GM21723 (cell line): ENCODE measurements around the gene GRM7.

Experiments used
- ATAC-seq: cut with Tn5 transposase; IDR thresholded peaks from one replicate; pipeline ENCODE4 v1.9.1; 2021; ENCODE audit warnings: mild to moderate bottlenecking, moderate library complexity; ENCODE audit not compliant: unreplicated experiment

Gene GRM7

DNA sequence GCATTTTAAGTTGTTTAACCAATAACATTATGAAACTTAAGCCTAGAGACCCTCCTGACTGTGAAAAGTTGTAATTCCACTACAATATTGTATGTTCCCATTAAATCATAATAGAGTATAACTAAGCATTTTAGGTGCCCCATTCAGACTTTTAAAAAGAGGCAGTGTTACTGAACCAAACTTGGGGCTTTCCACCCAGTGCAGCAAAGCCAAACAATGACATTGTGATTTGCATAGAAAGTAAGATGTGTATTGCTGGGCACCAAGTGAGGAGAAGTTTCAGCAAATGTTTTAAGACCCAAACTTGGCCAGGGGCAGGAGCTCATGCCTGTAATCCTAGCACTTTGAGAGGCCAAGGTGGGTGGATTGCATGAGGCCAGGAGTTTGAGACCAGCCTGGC, 706.2 kb downstream of the GRM7 start:
- no peak for ATAC-seq

DNA sequence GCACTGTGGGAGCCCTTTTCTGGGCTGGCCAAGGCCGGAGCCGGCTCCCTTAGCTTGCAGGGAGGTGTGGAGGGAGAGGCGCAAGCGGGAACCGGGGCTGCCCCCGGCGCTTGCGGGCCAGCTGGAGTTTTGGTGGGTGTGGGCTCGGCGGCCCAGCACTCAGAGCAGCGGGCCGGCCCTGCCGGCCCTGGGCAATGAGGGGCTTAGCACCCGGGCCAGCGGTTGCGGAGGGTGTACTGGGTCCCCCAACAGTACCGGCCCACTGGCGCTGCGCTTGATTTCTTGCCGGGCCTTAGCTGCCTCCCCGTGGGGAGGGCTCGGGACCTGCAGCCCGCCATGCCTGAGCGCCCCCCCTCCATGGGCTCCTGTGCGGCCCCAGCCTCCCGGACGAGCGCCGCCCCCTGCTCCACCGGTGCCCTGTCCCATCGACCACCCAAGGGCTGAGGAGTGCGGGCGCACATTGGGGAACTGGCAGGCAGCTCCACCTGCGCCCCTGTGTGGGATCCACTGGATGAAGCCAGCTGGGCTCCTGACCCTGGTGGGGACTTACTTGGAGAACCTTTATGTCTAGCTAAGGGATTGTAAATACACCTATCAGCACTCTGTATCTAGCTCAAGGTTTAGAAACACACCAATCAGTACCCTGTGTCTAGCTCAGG, 707.7 kb downstream of the GRM7 start:
- no peak for ATAC-seq

- ATAC-seq, result no peak
These were observed 712.4 kb downstream of the GRM7 start for GRCh38 chr3:7573330-7573729.

- no peak for ATAC-seq
These were observed 713.5 kb downstream of the GRM7 start for GRCh38 chr3:7574435-7574834.

DNA sequence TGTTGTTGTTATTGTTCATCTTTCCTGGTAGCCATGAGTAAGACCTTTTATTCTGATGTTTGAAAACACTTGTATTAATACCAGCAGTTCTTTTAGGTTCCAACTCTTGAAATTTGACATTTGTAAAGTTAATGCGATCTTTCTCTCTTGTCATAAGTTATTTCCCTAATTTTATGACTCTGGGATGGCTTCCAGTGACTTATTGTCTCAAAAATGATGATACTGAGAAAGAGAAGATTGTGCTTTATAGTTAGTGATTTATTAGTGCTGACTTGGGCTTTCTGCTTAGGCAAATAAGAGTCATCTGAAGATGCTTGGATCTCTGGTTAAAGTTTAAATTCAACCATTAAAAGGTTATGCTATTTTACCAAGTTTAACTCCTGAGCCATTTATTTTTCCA, 715.2 kb downstream of the GRM7 start:
- ATAC-seq, result no peak

- ATAC-seq, result no peak
These were observed 715.6 kb downstream of the GRM7 start for GRCh38 chr3:7576506-7576905.

GRCh38 chr3:7577513-7577912, 716.6 kb downstream of the GRM7 start:
- ATAC-seq, result no peak

GRCh38 chr3:7581831-7582230, 720.9 kb downstream of the GRM7 start:
- no peak for ATAC-seq

GRCh38 chr3:7585052-7585451, 724.1 kb downstream of the GRM7 start:
- no peak for ATAC-seq

DNA sequence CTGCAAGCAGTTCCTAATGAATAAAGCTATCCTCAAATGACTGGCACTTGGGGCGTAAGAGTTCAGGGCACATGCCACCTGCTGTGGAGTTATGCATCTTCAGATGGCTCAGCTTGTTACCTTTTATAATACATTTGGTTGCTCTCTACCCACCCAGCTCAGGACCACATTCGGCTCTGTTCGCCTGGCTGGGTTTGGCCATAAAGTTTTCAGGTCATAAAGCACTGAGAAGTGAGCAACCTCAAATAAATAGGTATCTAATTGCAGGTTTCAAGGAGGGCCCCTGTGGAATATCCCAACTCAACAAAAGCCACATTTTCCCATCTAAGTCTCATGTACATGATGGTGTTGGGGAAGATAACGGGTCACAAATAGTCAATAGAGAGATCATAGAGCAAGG, 727.3 kb downstream of the GRM7 start:
- ATAC-seq, result no peak

- ATAC-seq, result no peak
These were observed 728.6 kb downstream of the GRM7 start for GRCh38 chr3:7589526-7589925.

GRCh38 chr3:7602297-7602696, 741.4 kb downstream of the GRM7 start:
- no peak for ATAC-seq

GRCh38 chr3:7607083-7607482, 746.2 kb downstream of the GRM7 start:
- no peak for ATAC-seq

GRCh38 chr3:7607676-7608075, 746.8 kb downstream of the GRM7 start:
- ATAC-seq, result no peak

DNA sequence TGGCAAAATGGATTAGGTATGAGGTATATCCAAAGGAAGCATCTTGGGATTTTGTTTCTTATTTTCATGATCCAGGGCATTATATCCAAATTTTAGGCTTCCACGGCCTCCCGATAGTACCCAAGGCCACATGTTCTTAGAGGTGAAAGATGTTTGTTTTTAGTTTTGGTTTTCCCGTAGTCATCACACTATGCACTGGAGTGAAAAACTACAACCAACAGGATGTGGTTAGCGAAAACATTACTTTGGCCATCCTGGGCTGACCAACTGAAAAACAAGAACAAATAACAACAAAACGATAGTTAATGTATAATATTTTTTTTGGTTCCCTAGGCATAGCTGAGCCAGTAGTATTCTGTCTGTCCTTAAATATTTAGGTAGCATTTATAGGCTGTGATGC, 749.7 kb downstream of the GRM7 start:
- no peak for ATAC-seq

GRCh38 chr3:7615043-7615442, 754.1 kb downstream of the GRM7 start:
- ATAC-seq, result no peak

- ATAC-seq, result no peak
These were observed 757.7 kb downstream of the GRM7 start for GRCh38 chr3:7618606-7619005.

- no peak for ATAC-seq
These were observed 759.5 kb downstream of the GRM7 start for GRCh38 chr3:7620401-7620800.

GRCh38 chr3:7621046-7621630, 760.2 kb downstream of the GRM7 start:
- no peak for ATAC-seq

GRCh38 chr3:7621651-7622050, 760.7 kb downstream of the GRM7 start:
- ATAC-seq, result no peak

DNA sequence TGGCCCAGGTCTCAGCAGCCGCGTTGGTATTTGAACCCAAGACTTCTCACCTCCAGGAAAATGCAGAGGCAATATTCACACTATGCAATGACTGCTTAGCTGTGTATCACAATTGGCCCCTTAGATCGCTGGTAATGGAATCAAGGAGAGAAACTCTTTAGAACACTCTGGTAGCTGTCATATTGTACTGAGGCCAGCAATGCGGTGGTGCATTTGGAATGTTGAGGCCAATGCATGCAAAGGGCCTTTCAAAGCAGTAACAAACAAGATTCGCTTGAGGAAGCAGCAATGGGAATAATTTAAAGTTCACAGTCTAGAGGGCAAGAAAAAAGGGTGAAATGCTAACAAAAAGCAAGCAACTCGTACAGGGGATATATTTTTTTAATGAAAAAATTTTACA, 764.1 kb downstream of the GRM7 start:
- no peak for ATAC-seq

DNA sequence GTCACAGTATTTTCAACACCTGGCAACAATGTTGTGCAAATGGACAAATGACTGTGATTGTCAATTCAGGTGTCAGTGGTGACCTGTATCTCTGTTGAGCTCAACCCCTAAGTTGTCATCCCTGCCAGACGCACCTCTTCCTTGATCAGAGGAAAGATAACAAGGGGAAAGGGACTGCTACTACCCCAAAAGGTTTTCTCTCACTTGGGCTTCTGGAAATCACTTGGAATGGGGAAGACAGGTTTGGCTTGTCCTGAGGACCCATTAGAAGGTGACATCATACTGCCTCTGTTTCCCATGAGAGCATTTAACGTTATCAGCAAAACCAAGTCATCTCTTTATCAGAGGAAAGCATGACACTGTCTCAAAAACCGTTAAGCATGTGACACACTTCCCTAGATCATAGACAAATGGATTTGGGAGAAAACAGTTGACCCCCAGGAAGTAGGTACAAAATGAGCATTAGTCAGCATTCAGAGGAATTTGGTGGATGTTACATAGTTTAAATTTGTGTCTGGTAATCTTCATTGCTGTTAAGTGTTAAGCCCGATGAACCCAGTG, 769.5 kb downstream of the GRM7 start:
- no peak for ATAC-seq

GRCh38 chr3:7630925-7631324, 770.0 kb downstream of the GRM7 start:
- ATAC-seq, result no peak
